Endothelial cell of umbilical vein (primary cell): ENCODE measurements around the gene CEBPA.

Source experiments
- EZH2 ChIP-seq: IDR thresholded peaks from 2 replicates; pipeline ENCODE4 v1.6.1; 2012; ENCODE audit warnings: borderline replicate concordance, low read depth, mild to moderate bottlenecking, moderate library complexity, low read length, inconsistent platforms; ENCODE audit not compliant: severe bottlenecking
- GATA2 ChIP-seq: IDR thresholded peaks from 2 replicates; pipeline ENCODE4 v1.7.0; 2011; ENCODE audit warnings: low read depth, mild to moderate bottlenecking, moderate library complexity, mixed read lengths, low read length; ENCODE audit not compliant: insufficient read length, insufficient read depth
- JUN ChIP-seq: IDR thresholded peaks from 2 replicates; pipeline ENCODE4 v1.6.1; 2011; ENCODE audit warnings: borderline replicate concordance, low read depth; ENCODE audit not compliant: insufficient read length, insufficient read depth
- MYC ChIP-seq: IDR thresholded peaks from one replicate; pipeline ENCODE4 v1.6.1; 2011; ENCODE audit warnings: mild to moderate bottlenecking, low read depth, low read length
- POLR2A ChIP-seq: IDR thresholded peaks from 2 replicates; pipeline ENCODE4 v1.6.1; 2012; ENCODE audit warnings: low read depth, mild to moderate bottlenecking, control low read depth, low read length
- POLR2AphosphoS5 ChIP-seq: IDR thresholded peaks from 2 replicates; pipeline ENCODE4 v1.6.1; 2012; ENCODE audit warnings: low read depth, mild to moderate bottlenecking, control low read depth, low read length, moderate library complexity; ENCODE audit not compliant: insufficient read depth
- TF ChIP-seq, protein P1 (sequence below), 2 donors: IDR thresholded peaks; 1 replicate in 1 of 2; 2 replicates in 1 of 2; pipeline ENCODE4 v1.5.1; 2011; ENCODE audit warnings: low read length in 2 of 2, mild to moderate bottlenecking in 2 of 2, moderate library complexity in 2 of 2, control low read depth in 1 of 2, inconsistent platforms in 1 of 2, low read depth in 1 of 2; ENCODE audit not compliant: insufficient read depth in 1 of 2; ENCODE audit errors: extremely low read depth in 1 of 2

DNA sequence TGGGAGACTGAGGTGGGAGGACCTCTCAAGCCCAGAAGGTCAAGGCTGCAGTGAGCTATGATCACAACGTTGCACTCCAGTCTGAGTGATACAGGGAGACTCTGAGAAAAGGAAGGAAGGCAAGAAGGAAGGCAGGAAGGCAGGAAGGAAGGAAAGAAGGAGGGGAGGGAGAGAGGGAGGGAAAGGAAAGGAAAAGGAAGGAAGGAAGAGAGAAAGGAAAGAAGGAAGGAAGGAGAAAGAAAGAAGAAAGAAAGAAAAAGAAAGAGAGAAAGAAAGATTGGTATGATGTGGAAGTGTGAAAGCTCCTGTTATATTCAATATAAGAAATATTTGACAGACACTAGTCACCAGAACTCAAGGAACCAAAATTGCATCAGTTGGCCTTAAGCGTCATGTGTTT lies 38.7 kb upstream of the CEBPA start:
- no peak for TF ChIP-seq POLR2AphosphoS5
- TF ChIP-seq, protein P1, sequence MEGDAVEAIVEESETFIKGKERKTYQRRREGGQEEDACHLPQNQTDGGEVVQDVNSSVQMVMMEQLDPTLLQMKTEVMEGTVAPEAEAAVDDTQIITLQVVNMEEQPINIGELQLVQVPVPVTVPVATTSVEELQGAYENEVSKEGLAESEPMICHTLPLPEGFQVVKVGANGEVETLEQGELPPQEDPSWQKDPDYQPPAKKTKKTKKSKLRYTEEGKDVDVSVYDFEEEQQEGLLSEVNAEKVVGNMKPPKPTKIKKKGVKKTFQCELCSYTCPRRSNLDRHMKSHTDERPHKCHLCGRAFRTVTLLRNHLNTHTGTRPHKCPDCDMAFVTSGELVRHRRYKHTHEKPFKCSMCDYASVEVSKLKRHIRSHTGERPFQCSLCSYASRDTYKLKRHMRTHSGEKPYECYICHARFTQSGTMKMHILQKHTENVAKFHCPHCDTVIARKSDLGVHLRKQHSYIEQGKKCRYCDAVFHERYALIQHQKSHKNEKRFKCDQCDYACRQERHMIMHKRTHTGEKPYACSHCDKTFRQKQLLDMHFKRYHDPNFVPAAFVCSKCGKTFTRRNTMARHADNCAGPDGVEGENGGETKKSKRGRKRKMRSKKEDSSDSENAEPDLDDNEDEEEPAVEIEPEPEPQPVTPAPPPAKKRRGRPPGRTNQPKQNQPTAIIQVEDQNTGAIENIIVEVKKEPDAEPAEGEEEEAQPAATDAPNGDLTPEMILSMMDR (IDR thresholded peaks at IDR 0.05; ENCODE audit: extremely low read depth in 1 of 2, insufficient read depth in 1 of 2, low read depth in 1 of 2, low read length in 2 of 2) = no peak
- TF ChIP-seq EZH2 = no peak
- TF ChIP-seq MYC = no peak
- TF ChIP-seq POLR2A = no peak
- no peak for TF ChIP-seq JUN
- TF ChIP-seq GATA2 = no peak
